Measurements from ENCODE around the gene GOLT1A.

GOLT1A gene

GRCh38 chr1:204216880-204217647 lies 3.3 kb upstream of the GOLT1A start:
- no peak for DNase-seq

- DNase-seq, result no peak
These were observed 2.4 kb upstream of the GOLT1A start for GRCh38 chr1:204216236-204216635.

- DNase-seq, result no peak
These were observed 1.1 kb downstream of the GOLT1A start for GRCh38 chr1:204212715-204213114.

- DNase-seq, result no peak
These were observed 2.7 kb downstream of the GOLT1A start for GRCh38 chr1:204211046-204211445.

- peak; percentile 50 for DNase-seq
These were observed 6.6 kb downstream of the GOLT1A start for GRCh38 chr1:204207136-204207616.

GRCh38 chr1:204206121-204206520 lies 7.7 kb downstream of the GOLT1A start:
- DNase-seq, result no peak

- DNase-seq, result no peak
These were observed 8.3 kb downstream of the GOLT1A start for GRCh38 chr1:204205486-204205885.

- no peak for DNase-seq
These were observed 8.8 kb downstream of the GOLT1A start for GRCh38 chr1:204204944-204205343.

GRCh38 chr1:204203206-204203767 lies 10.5 kb downstream of the GOLT1A start:
- no peak for DNase-seq

- no peak for DNase-seq
These were observed 11.3 kb downstream of the GOLT1A start for GRCh38 chr1:204202481-204202880.

- DNase-seq, result no peak
These were observed 12.3 kb downstream of the GOLT1A start for GRCh38 chr1:204201348-204202040.

- no peak for DNase-seq
These were observed 14.2 kb downstream of the GOLT1A start for GRCh38 chr1:204199579-204199978.

- no peak for DNase-seq
These were observed 15.1 kb downstream of the GOLT1A start for GRCh38 chr1:204198348-204199340.

- DNase-seq, result no peak
These were observed 16.7 kb downstream of the GOLT1A start for GRCh38 chr1:204197068-204197467.

- DNase-seq, result no peak
These were observed 17.6 kb downstream of the GOLT1A start, which contains the start of gene KISS1 for GRCh38 chr1:204196068-204196795. Gene KISS1, minus strand, starts transcription at chr1:204196491. Its CDS starts 3,615 bp downstream, at chr1:204192876.

- no peak for DNase-seq
These were observed 19.0 kb downstream of the GOLT1A start for GRCh38 chr1:204194771-204195170.

GRCh38 chr1:204194080-204194479 lies 19.7 kb downstream of the GOLT1A start:
- DNase-seq, result no peak

- DNase-seq, result no peak
These were observed 21.0 kb downstream of the GOLT1A start for GRCh38 chr1:204192589-204193352.

GRCh38 chr1:204192046-204192445 lies 21.7 kb downstream of the GOLT1A start:
- no peak for DNase-seq

GRCh38 chr1:204191456-204191855 lies 22.3 kb downstream of the GOLT1A start:
- no peak for DNase-seq

Data from right hindlimb (tissue), 1 donor.